ENCODE data around the gene MAP2. TPM values are rescaled to one million over a fixed set of nuclear protein-coding genes. Genes with fewer than 3 reads are reported as not detected.
"Not testable (repeated sequence)": the region's sequence is repeated elsewhere in the genome, so short reads cannot be mapped to it uniquely, and the experiment has no call there.

The MAP2 gene
- total and polyA plus RNA-seq, 2 donors (not counting 1 experiment from before 2014, with no cell fraction given), result 51.0 to 60.1 TPM

DNA sequence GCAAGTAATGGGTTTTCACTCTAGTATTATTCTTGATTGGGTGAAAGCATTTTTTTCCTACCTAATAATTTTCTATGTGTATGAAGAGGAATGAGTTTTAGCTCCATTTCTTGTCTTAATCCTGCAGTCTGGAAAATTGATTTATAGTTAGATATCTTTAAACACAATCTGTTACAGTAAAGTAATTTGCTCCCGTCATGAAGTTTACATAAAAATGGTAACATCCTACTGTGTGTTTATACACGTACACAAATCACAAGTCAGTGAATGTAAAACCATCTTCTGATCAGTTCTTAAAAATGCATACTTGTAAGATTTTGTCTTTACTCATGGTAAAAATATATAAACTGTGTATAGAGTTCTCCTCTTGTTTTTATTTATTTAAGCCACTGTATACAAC lies 51.1 kb downstream of the MAP2 start:
- no peaks in the 10 kb centered on the region for H3K9me3 ChIP-seq (ENCODE audit: control insufficient read depth, insufficient read depth, low read depth, low read length)
- no peak overlapping the region for H2AFZ ChIP-seq (ENCODE audit: low read length)
- peaks cover 9% of the 10 kb centered on the region for H3K4me1 ChIP-seq (ENCODE audit: control insufficient read depth, extremely low read depth, insufficient read depth, low read length)
- no peak overlapping the region for H3K27ac ChIP-seq (ENCODE audit: insufficient read depth, low read length)
- H3K36me3 ChIP-seq (ENCODE audit: control insufficient read depth, insufficient read depth, low read length), result no peaks in the 10 kb centered on the region
- H3K79me2 ChIP-seq (ENCODE audit: control insufficient read depth, insufficient read depth, low read length), result no peaks in the 10 kb centered on the region
- H3K9ac ChIP-seq (ENCODE audit: insufficient read depth, low read length), result no peak overlapping the region
- no peak for DNase-seq (ENCODE audit: low read depth in 2 of 2)
- H3K27me3 ChIP-seq (ENCODE audit: control insufficient read depth, insufficient read depth, low read length), result no peaks in the 10 kb centered on the region
- H4K20me1 ChIP-seq (ENCODE audit: control insufficient read depth, extremely low read depth, insufficient read depth, low read length), result no peaks in the 10 kb centered on the region
- no peak for TF ChIP-seq EZH2 (IDR thresholded peaks at IDR 0.05; ENCODE audit: low read length, missing control alignments)
- H3K4me2 ChIP-seq (ENCODE audit: extremely low read depth, insufficient read depth, low read length), result no peak overlapping the region
- H3K4me3 ChIP-seq (replicated peaks in 1 of 4; ENCODE audit: control extremely low read depth in 1 of 4, insufficient read depth in 1 of 4, low read depth in 3 of 4, low read length in 4 of 4), result no peak overlapping the region

DNA sequence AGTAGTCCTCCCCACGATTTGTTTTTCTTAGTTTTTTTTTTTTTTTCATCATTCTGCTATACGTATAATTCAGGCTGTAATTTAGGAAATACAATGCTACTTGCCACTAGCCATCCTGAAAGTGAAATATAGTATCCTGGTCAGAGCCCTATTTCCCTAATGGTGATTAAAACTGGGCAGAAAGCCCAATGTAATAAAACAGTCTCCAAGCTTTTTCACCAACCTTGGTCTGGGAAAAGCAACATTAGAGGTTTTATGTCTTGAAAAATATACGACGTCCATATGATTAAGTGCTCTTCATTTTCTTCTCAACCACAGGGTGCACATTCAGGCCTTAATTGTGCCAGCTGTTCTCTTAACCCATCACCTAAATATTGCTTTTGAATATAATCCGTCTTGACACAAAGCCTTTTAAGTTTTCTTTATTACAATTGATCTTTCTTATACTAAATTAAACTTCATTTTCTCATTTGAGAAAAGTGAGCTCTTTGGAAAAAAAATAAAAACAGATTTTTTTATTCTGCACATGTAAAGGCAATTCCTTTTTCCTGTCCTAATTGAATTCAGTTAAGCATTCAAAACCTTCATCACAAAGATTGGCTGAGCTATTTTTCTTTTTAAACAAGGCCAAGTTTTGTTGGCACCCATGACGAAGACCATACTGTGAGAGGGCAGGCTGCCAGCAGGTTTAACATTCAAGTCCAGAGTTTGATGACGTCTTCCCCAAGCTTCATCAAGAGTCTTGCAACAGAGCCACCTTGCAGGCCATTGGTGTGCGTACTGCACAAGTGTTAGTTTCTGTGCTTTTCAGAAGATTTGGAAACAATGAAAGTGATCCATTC lies 52.7 kb downstream of the MAP2 start:
- Histone ChIP-seq H3K36me3 (ENCODE audit: control insufficient read depth, insufficient read depth, low read length) (no peaks in the 10 kb centered on the region), H3K4me3 (replicated peaks in 1 of 4; ENCODE audit: control extremely low read depth in 1 of 4, insufficient read depth in 1 of 4, low read depth in 3 of 4, low read length in 4 of 4) (no peak overlapping the region), H3K27ac (ENCODE audit: insufficient read depth, low read length) (no peak overlapping the region), H2AFZ (ENCODE audit: low read length) (no peak overlapping the region), H3K79me2 (ENCODE audit: control insufficient read depth, insufficient read depth, low read length) (no peaks in the 10 kb centered on the region), H3K4me2 (ENCODE audit: extremely low read depth, insufficient read depth, low read length) (no peak overlapping the region), H3K27me3 (ENCODE audit: control insufficient read depth, insufficient read depth, low read length) (no peaks in the 10 kb centered on the region), H3K9me3 (ENCODE audit: control insufficient read depth, insufficient read depth, low read depth, low read length) (no peaks in the 10 kb centered on the region), H4K20me1 (ENCODE audit: control insufficient read depth, extremely low read depth, insufficient read depth, low read length) (no peaks in the 10 kb centered on the region), H3K9ac (ENCODE audit: insufficient read depth, low read length) (no peak overlapping the region), H3K4me1 (ENCODE audit: control insufficient read depth, extremely low read depth, insufficient read depth, low read length) (peaks cover 9% of the 10 kb centered on the region)
- peak; percentile 86 to 92 for DNase-seq (ENCODE audit: low read depth in 2 of 2)
- no peak for TF ChIP-seq EZH2 (IDR thresholded peaks at IDR 0.05; ENCODE audit: low read length, missing control alignments)
- TF ChIP-seq, protein P1, sequence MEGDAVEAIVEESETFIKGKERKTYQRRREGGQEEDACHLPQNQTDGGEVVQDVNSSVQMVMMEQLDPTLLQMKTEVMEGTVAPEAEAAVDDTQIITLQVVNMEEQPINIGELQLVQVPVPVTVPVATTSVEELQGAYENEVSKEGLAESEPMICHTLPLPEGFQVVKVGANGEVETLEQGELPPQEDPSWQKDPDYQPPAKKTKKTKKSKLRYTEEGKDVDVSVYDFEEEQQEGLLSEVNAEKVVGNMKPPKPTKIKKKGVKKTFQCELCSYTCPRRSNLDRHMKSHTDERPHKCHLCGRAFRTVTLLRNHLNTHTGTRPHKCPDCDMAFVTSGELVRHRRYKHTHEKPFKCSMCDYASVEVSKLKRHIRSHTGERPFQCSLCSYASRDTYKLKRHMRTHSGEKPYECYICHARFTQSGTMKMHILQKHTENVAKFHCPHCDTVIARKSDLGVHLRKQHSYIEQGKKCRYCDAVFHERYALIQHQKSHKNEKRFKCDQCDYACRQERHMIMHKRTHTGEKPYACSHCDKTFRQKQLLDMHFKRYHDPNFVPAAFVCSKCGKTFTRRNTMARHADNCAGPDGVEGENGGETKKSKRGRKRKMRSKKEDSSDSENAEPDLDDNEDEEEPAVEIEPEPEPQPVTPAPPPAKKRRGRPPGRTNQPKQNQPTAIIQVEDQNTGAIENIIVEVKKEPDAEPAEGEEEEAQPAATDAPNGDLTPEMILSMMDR (conservative IDR thresholded peaks at IDR 0.05 in 1 of 2, IDR thresholded peaks at IDR 0.05 in 1 of 2; ENCODE audit: low read depth in 1 of 2, low read length in 2 of 2), result no peak

DNA sequence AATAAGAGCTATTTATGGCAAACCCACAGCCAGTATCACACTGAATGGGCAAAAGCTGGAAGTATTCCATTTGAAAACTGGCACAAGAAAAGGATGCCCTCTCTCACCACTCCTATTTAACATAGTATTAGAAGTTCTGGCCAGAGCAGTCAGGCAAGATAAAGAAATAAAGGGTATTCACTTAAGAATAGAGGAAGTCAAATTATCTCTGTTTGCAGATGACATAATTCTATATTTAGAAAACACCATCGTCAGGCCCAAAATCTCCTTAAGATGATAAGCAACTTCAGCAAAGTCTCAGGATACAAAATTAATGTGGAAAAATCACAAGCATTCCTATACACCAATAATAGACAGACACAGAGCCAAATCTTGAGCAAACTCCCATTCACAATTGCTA lies 68.4 kb downstream of the MAP2 start:
- H4K20me1 ChIP-seq (ENCODE audit: control insufficient read depth, extremely low read depth, insufficient read depth, low read length); H3K27ac ChIP-seq (ENCODE audit: insufficient read depth, low read length); H2AFZ ChIP-seq (ENCODE audit: low read length); H3K36me3 ChIP-seq (ENCODE audit: control insufficient read depth, insufficient read depth, low read length); H3K27me3 ChIP-seq (ENCODE audit: control insufficient read depth, insufficient read depth, low read length); H3K4me2 ChIP-seq (ENCODE audit: extremely low read depth, insufficient read depth, low read length); DNase-seq (ENCODE audit: low read depth in 2 of 2); H3K79me2 ChIP-seq (ENCODE audit: control insufficient read depth, insufficient read depth, low read length); H3K4me1 ChIP-seq (ENCODE audit: control insufficient read depth, extremely low read depth, insufficient read depth, low read length); H3K4me3 ChIP-seq (replicated peaks in 1 of 4; ENCODE audit: control extremely low read depth in 1 of 4, insufficient read depth in 1 of 4, low read depth in 3 of 4, low read length in 4 of 4); H3K9ac ChIP-seq (ENCODE audit: insufficient read depth, low read length); H3K9me3 ChIP-seq (ENCODE audit: control insufficient read depth, insufficient read depth, low read depth, low read length): not testable (repeated sequence)

DNA sequence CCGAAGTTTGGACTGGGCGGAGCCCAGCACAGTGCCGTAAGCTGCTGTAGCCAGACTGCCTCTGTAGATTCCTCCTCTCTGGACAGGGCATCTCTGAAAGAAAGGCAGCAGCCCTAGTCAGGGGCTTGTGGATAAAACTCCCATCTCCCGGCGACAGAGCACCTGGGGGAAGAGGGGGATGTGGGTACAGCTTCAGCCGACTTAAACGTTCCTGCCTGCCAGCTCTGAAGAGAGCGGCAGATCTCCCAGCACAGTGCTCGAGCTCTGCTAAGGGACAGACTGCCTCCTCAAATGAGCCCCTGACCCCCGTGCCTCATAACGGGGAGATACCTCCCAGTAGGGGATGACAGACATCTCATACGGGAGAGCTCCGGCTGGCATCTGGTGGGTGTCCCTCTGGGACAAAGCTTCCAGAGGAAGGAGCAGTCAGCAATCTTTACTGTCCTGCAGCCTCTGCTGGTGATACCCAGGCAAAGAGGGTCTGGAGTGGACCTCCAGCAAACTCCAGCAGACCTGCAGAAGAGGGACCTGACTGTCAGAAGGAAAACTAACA lies 71.3 kb downstream of the MAP2 start:
- not testable (repeated sequence) for H3K9ac ChIP-seq (ENCODE audit: insufficient read depth, low read length); H3K4me1 ChIP-seq (ENCODE audit: control insufficient read depth, extremely low read depth, insufficient read depth, low read length); DNase-seq (ENCODE audit: low read depth in 2 of 2); H3K9me3 ChIP-seq (ENCODE audit: control insufficient read depth, insufficient read depth, low read depth, low read length); H3K36me3 ChIP-seq (ENCODE audit: control insufficient read depth, insufficient read depth, low read length); H4K20me1 ChIP-seq (ENCODE audit: control insufficient read depth, extremely low read depth, insufficient read depth, low read length); H3K27me3 ChIP-seq (ENCODE audit: control insufficient read depth, insufficient read depth, low read length); H3K79me2 ChIP-seq (ENCODE audit: control insufficient read depth, insufficient read depth, low read length); H2AFZ ChIP-seq (ENCODE audit: low read length); H3K4me3 ChIP-seq (replicated peaks in 1 of 4; ENCODE audit: control extremely low read depth in 1 of 4, insufficient read depth in 1 of 4, low read depth in 3 of 4, low read length in 4 of 4)
- H3K27ac ChIP-seq (ENCODE audit: insufficient read depth, low read length), result peak overlapping the region; percentile 2
- H3K4me2 ChIP-seq (ENCODE audit: extremely low read depth, insufficient read depth, low read length), result peak overlapping the region; percentile 34
